Measurements from ENCODE around the gene KCNN4.
A peak's percentile ranks its signal among the peaks of the same experiment; 100 is the strongest.
"Not testable (repeated sequence)": the region's sequence is repeated elsewhere in the genome, so short reads cannot be mapped to it uniquely, and the experiment has no call there.

KCNN4 gene

DNA sequence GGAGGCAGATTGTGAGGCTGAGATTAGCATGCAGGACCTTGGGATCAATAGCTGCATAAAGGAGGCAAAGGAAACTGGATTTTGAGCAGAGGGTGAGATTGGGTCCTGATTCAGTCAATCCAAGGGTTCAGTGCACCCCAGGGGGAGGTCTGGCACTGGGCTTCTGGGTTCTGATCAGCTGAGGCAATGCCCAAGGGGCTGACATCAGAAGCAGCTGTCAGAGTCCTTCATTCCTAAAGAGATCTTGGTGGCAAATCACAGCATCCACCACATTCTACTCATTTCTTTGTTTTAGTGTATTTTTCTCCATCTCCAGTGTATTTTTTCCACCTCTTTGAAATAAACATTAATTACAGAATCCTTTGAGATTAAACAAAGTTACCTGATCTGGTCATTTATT lies 26.9 kb upstream of the KCNN4 start:
- no peak for TF ChIP-seq ZNF274 (IDR thresholded peaks at IDR 0.05; ENCODE audit: low read depth, low read length)
- no peak for TF ChIP-seq YY1 (IDR thresholded peaks at IDR 0.05; ENCODE audit: insufficient read depth, insufficient read length)
- TF ChIP-seq SUZ12 (IDR thresholded peaks at IDR 0.05; ENCODE audit: extremely low read depth, insufficient read depth, insufficient read length): no peak
- H3K9me3 ChIP-seq (ENCODE audit: insufficient read depth, low read length): no peaks in the 10 kb centered on the region
- no peak for DNase-seq (ENCODE audit: low read depth, low spot score)
- no peaks in the 10 kb centered on the region for H3K27me3 ChIP-seq (ENCODE audit: insufficient read depth, insufficient read length)
- H3K36me3 ChIP-seq (ENCODE audit: insufficient read depth, insufficient read length, low read length): no peaks in the 10 kb centered on the region
- H3K9ac ChIP-seq (ENCODE audit: insufficient read length, low read depth): no peak overlapping the region
- H3K4me3 ChIP-seq (ENCODE audit: insufficient read length, low read depth): no peak overlapping the region
- H3K4me1 ChIP-seq (ENCODE audit: insufficient read depth, insufficient read length): no peaks in the 10 kb centered on the region

DNA sequence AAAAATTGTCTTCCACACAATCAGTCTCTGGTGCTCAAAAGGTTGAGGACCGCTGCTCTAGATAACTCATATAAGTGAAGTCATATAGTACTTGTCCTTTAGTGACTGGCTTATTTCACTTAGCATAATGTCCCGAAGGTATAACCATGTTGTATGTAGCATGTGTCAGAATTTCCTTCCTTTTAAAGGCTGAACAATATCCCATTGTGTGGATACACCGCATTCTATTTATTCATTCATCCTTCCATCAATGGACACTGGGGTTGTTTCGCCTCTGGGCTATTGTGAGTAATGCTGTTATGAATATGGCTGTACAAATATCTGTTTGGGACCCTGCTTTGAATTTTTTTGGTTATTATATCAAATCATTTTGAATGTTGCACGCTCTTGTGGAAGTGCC lies 26.1 kb upstream of the KCNN4 start:
- Histone ChIP-seq H3K27me3 (ENCODE audit: insufficient read depth, insufficient read length) (no peaks in the 10 kb centered on the region), H3K4me1 (ENCODE audit: insufficient read depth, insufficient read length) (no peaks in the 10 kb centered on the region), H3K9me3 (ENCODE audit: insufficient read depth, low read length) (no peaks in the 10 kb centered on the region), H3K9ac (ENCODE audit: insufficient read length, low read depth) (no peak overlapping the region), H3K36me3 (ENCODE audit: insufficient read depth, insufficient read length, low read length) (no peaks in the 10 kb centered on the region), H3K4me3 (ENCODE audit: insufficient read length, low read depth) (no peak overlapping the region)
- no peak for DNase-seq (ENCODE audit: low read depth, low spot score)
- TF ChIP-seq YY1 (IDR thresholded peaks at IDR 0.05; ENCODE audit: insufficient read depth, insufficient read length) (no peak), ZNF274 (IDR thresholded peaks at IDR 0.05; ENCODE audit: low read depth, low read length) (no peak), SUZ12 (IDR thresholded peaks at IDR 0.05; ENCODE audit: extremely low read depth, insufficient read depth, insufficient read length) (no peak)

DNA sequence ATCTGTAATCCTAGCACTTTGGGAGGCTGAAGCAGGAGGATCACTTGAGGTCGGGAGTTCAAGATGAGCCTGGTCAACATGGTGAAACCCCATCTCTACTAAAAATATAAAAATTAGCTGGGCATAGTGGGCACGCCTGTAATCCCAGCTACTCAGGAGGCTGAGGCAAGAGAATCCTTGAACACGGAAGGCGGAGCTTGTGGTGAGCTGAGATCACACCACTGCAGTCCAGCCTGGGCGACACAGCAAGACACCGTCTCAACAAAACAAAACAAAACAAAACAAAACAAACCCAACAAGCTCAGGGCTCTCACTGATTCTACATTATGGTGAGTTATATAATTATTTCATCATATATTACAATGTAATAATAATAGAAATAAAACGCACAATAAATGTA lies 25.6 kb upstream of the KCNN4 start:
- H3K36me3 ChIP-seq (ENCODE audit: insufficient read depth, insufficient read length, low read length); H3K4me1 ChIP-seq (ENCODE audit: insufficient read depth, insufficient read length); H3K4me3 ChIP-seq (ENCODE audit: insufficient read length, low read depth); H3K9ac ChIP-seq (ENCODE audit: insufficient read length, low read depth); H3K9me3 ChIP-seq (ENCODE audit: insufficient read depth, low read length); DNase-seq (ENCODE audit: low read depth, low spot score); H3K27me3 ChIP-seq (ENCODE audit: insufficient read depth, insufficient read length): not testable (repeated sequence)

DNA sequence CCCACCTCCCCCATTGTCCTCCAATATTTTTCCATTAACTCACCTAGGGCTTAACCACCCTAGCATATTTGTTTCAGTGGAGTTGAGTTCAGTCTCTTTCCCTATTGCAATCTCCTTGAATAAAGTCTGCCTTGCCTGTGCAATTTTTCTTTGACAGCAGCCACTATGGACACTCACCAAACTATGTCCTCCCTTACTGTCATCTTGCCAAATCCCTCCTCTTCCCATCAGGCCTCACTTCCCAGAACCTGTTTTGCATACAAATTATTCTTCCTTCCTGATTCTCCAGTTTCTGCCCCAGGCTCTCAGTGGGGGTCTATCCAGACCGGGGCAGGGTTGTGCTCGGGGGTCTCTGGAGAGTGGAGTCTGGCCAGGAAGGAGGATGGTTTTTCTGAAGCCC lies 23.7 kb upstream of the KCNN4 start:
- Histone ChIP-seq H3K4me1 (ENCODE audit: insufficient read depth, insufficient read length) (no peaks in the 10 kb centered on the region), H3K27me3 (ENCODE audit: insufficient read depth, insufficient read length) (no peaks in the 10 kb centered on the region), H3K36me3 (ENCODE audit: insufficient read depth, insufficient read length, low read length) (no peaks in the 10 kb centered on the region), H3K9ac (ENCODE audit: insufficient read length, low read depth) (no peak overlapping the region), H3K9me3 (ENCODE audit: insufficient read depth, low read length) (no peaks in the 10 kb centered on the region), H3K4me3 (ENCODE audit: insufficient read length, low read depth) (no peak overlapping the region)
- TF ChIP-seq SUZ12 (IDR thresholded peaks at IDR 0.05; ENCODE audit: extremely low read depth, insufficient read depth, insufficient read length): no peak
- no peak for TF ChIP-seq ZNF274 (IDR thresholded peaks at IDR 0.05; ENCODE audit: low read depth, low read length)
- TF ChIP-seq YY1 (IDR thresholded peaks at IDR 0.05; ENCODE audit: insufficient read depth, insufficient read length): no peak
- DNase-seq (ENCODE audit: low read depth, low spot score): no peak

DNA sequence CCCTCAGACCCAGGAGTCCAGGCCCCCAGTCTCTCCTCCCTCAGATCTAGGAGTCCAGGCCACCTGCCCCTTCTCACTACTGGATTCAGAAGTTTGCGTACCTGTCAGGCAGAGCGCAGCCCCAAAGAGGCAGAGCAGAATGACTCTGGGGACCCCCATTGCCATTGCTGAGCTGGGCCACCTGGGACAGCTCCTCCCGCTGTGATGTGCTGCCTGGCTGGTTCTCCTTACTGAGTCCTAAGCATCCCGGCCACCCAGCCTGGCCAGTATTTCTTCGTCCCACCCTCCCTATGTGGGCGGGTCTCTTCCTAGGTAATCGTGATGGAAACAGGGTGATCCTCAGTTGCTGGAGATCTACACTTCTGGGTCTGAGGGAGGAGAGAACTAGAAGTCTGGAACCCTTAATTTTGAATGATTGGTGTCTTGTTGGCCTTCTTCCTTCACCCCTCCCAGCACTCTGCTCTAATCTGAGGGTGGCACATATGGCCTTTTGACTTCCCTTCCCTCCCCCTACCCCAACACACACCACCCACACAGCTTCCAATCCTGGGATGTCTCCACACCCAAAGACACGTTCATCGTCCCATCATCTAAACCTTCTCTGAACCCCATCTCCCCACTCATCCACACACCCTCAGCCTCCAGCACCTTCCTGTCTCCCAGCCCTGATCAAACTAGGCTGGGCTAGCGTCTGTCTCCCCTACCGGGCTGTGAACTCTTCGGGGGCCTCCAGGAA lies 21.6 kb upstream of the KCNN4 start, which contains the start of gene LYPD5:
Gene LYPD5, minus strand, starts transcription at position 232 of the 736 bp plus-strand sequence. Its CDS starts 67 bp downstream, at position 165.
- Histone ChIP-seq H3K27me3 (ENCODE audit: insufficient read depth, insufficient read length) (peaks cover 18% of the 10 kb centered on the region), H3K4me1 (ENCODE audit: insufficient read depth, insufficient read length) (peaks cover 3% of the 10 kb centered on the region), H3K36me3 (ENCODE audit: insufficient read depth, insufficient read length, low read length) (no peaks in the 10 kb centered on the region), H3K9ac (ENCODE audit: insufficient read length, low read depth) (no peak within 1 kb of the TSS), H3K9me3 (ENCODE audit: insufficient read depth, low read length) (no peaks in the 10 kb centered on the region), H3K4me3 (ENCODE audit: insufficient read length, low read depth) (no peak within 1 kb of the TSS)
- TF ChIP-seq SUZ12 (IDR thresholded peaks at IDR 0.05; ENCODE audit: extremely low read depth, insufficient read depth, insufficient read length) (no peak), ZNF274 (IDR thresholded peaks at IDR 0.05; ENCODE audit: low read depth, low read length) (no peak), YY1 (IDR thresholded peaks at IDR 0.05; ENCODE audit: insufficient read depth, insufficient read length) (no peak)
- no peak for DNase-seq (ENCODE audit: low read depth, low spot score)

DNA sequence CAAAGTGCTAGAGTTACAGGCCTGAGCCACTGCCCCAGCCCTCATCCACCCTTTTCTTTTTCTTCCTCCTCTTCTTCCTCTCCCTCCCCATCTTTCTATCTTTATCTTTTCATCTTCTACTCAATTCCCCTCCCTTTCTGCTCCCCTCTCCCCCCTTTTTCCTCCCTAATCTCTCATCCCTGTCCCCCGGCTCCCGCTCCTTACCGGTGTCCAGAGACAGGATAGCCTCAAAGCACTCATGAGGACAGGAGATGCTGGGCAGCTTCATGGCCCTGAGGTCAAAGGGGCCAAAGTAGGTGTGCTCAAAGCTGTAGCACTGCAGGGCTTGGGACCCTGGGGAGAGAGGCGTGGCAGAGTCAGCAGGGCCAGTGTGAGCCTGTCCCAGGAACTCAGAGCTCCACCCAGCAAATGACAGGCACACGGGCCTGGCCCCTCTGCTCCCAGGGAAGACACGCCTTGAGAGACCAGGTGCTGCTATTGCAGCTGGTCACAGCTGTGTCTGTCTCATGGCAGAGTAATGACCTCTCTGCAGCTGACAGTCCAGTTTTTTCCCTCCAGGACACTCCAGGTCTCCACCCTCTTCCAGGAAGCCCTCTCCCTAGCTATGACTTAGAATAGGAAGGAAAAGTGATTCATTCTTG lies 18.8 kb upstream of the KCNN4 start:
- DNase-seq (ENCODE audit: low read depth, low spot score): no peak
- TF ChIP-seq ZNF274 (IDR thresholded peaks at IDR 0.05; ENCODE audit: low read depth, low read length): no peak
- Histone ChIP-seq H3K9me3 (ENCODE audit: insufficient read depth, low read length) (no peaks in the 10 kb centered on the region; the same call in 1 of the 2 replicates), H3K27me3 (ENCODE audit: insufficient read depth, insufficient read length) (peaks cover 37% of the 10 kb centered on the region), H3K36me3 (ENCODE audit: insufficient read depth, insufficient read length, low read length) (no peaks in the 10 kb centered on the region), H3K9ac (ENCODE audit: insufficient read length, low read depth) (no peak overlapping the region), H3K4me3 (ENCODE audit: insufficient read length, low read depth) (no peak overlapping the region), H3K4me1 (ENCODE audit: insufficient read depth, insufficient read length) (peaks cover 3% of the 10 kb centered on the region)

DNA sequence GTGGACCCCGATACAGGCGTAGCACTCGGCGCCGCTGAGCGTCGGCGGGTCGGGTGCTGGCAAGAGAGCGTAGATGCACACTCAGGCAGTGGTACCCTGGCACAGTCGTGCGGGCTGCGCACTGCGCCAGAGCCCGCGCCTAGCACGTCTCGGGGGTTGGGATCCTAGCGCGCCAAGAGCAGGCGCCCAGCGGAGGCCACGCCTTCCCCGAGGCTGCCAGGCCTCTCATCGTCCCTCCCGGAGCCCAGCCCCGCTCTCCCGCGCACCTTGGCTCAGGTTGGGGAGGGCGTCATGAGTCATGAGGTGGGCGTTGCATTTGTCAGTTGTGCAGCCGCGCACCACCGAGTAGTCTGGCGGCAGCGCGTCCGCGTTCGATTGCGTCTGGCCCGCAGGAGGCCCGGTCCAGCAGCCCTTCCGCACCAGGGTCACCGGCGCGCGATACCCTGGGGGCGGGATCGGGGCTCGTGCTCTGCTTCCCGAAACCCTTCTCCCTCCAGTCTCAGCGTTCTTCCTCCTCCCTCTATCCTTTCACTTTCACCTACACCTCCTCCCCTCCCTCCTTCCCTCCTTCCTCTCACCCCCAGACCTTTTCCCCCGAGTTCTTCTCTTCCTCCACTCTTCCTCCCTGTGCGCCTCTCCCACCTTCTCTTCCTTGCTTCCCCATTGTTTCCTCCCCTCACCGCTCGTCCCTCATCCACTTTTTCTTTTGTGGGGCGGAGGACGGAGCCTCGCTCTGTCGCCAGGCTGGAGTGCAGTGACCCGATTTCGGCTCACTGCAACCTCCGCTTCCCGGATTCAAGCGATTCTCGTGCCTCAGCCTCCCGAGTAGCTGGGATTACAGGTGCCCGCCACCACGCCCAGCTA lies 18.0 kb upstream of the KCNN4 start:
- TF ChIP-seq ZNF274 (IDR thresholded peaks at IDR 0.05; ENCODE audit: low read depth, low read length) (no peak), SUZ12 (IDR thresholded peaks at IDR 0.05; ENCODE audit: extremely low read depth, insufficient read depth, insufficient read length) (no peak), YY1 (IDR thresholded peaks at IDR 0.05; ENCODE audit: insufficient read depth, insufficient read length) (no peak)
- DNase-seq (ENCODE audit: low read depth, low spot score): no peak
- Histone ChIP-seq H3K27me3 (ENCODE audit: insufficient read depth, insufficient read length) (peaks cover 37% of the 10 kb centered on the region), H3K36me3 (ENCODE audit: insufficient read depth, insufficient read length, low read length) (no peaks in the 10 kb centered on the region), H3K4me1 (ENCODE audit: insufficient read depth, insufficient read length) (peaks cover 3% of the 10 kb centered on the region), H3K9ac (ENCODE audit: insufficient read length, low read depth) (peak overlapping the region; percentile 64), H3K9me3 (ENCODE audit: insufficient read depth, low read length) (no peaks in the 10 kb centered on the region; the same call in 1 of the 2 replicates), H3K4me3 (ENCODE audit: insufficient read length, low read depth) (peak overlapping the region; percentile 60)
